Gastrocnemius medialis (tissue), 4 donors: ENCODE results near the gene ISLR2. TPM values are rescaled to one million over a fixed set of nuclear protein-coding genes. Genes with fewer than 3 reads are reported as not detected.

Experiments used
- ATAC-seq, 2 donors: fragments of 150-250 bp; one replicate each; pipeline ENCODE4 v1.9.1; 2016
- DNase-seq, 2 donors: peaks; one replicate each; pipeline ENCODE4 v3.0.0-alpha.2; 2019
- H3K27ac ChIP-seq, 4 donors: fragments of 200-600 bp; sonication (generic); 1 replicate in 1 of 4; 2 replicates in 3 of 4; pipeline ENCODE4 v1.5.1; 2016 to 2018; ENCODE audit warnings: mild to moderate bottlenecking in 2 of 4, moderate library complexity in 1 of 4
- H3K27me3 ChIP-seq, 3 donors: fragments of 200-600 bp; sonication (generic) in 2 of 3; 1 replicate in 1 of 3; 2 replicates in 2 of 3; pipeline versions ENCODE4 v1.5.1 to v1.6.0; 2016 to 2019; ENCODE audit warnings: mild to moderate bottlenecking in 1 of 3, moderate library complexity in 1 of 3
- H3K36me3 ChIP-seq, 2 donors: fragments of 200-600 bp; sonication (generic) in 1 of 2; one replicate each; pipeline ENCODE4 v1.5.1; 2017 to 2018
- H3K4me1 ChIP-seq, 2 donors: fragments of 200-600 bp; sonication (generic) in 1 of 2; one replicate each; pipeline ENCODE4 v1.5.1; 2016 to 2017; ENCODE audit warnings: mild to moderate bottlenecking in 2 of 2
- H3K4me3 ChIP-seq, 4 donors: fragments of 200-600 bp; sonication (generic) in 3 of 4; 1 replicate in 1 of 4; 2 replicates in 3 of 4; pipeline ENCODE4 v1.5.1; 2016 to 2019; ENCODE audit warnings: mild to moderate bottlenecking in 2 of 4
- H3K9me3 ChIP-seq, 3 donors: fragments of 200-600 bp; sonication (generic) in 2 of 3; 1 replicate in 1 of 3; 2 replicates in 2 of 3; pipeline ENCODE4 v1.5.1; 2016 to 2019
- CTCF ChIP-seq, 5 experiments: fragments of 450-650 bp in 3 of 5; fragments of 200-600 bp in 2 of 5; sonication (generic) in 2 of 5; IDR thresholded peaks in 4 of 5; conservative IDR thresholded peaks in 1 of 5; 1 replicate in 4 of 5; 2 replicates in 1 of 5; pipeline ENCODE4 v1.5.1; 2016 to 2019; ENCODE audit warnings: antibody characterized with exemption in 5 of 5, mild to moderate bottlenecking in 3 of 5, moderate library complexity in 3 of 5
- POLR2A ChIP-seq, 2 donors: fragments of 450-650 bp; IDR thresholded peaks; one replicate each; pipeline ENCODE4 v1.6.1; 2017; ENCODE audit warnings: antibody characterized with exemption in 2 of 2, mild to moderate bottlenecking in 2 of 2, moderate library complexity in 2 of 2
- in situ Hi-C, 4 donors: fragments of 200-750 bp; cut with MboI; loops; one replicate each; pipeline versions ENCODE4 v1.15.0 to v1.8.0; 2017; ENCODE audit warnings: low sequenced_read_pairs in 4 of 4
- intact Hi-C: fragments of 100-400 bp; cut with DNase I; formaldehyde crosslinking; loops from one replicate; pipeline ENCODE4 v1.15.1; 2023; ENCODE audit warnings: low total_unique reads
- total RNA-seq, 4 donors: library from RNA; depleted of rRNA; stranded (reverse); fragments of >200 nt; gene quantifications; one replicate each; pipeline versions ENCODE4 v1.1.0 to v1.2.3, GENCODE V29; 2016

Gene ISLR2
- total RNA-seq, 4 donors from 2014 or later, result 0.62 to 3.9 (median 2.0) TPM

- Histone ChIP-seq H3K27me3 (peaks cover 53 to 60% (median 58%) of the 10 kb centered on the region in 3 donors), H3K4me1 (peaks cover 6 to 22% of the 10 kb centered on the region in 2 donors), H3K9me3 (no peaks in the 10 kb centered on the region), H3K4me3 (peak overlapping the region; percentile 53 to 62 (median 55)), H3K27ac (peak overlapping the region; percentile 35 to 79 (median 70)), H3K36me3 (no peaks in the 10 kb centered on the region)
- ATAC-seq, result no peak
- in situ Hi-C loops (loop anchor here in 1 of 4 donors (10.0 kb wide), 1 partner anchor 168 kb away; no protein-coding TSS in a partner anchor), intact Hi-C loops (loop anchor here (5.0 kb wide), 1 partner anchor 36 kb away; the partner anchor contains the start of gene ISLR)
- TF ChIP-seq POLR2A (IDR thresholded peaks at IDR 0.05) (no peak), CTCF (IDR thresholded peaks at IDR 0.05 in 4 of 5, conservative IDR thresholded peaks at IDR 0.05 in 1 of 5) (no peak)
- no peak for DNase-seq
Observed at GRCh38 chr15:74136540-74136813, 6.1 kb downstream of the ISLR2 start.

- TF ChIP-seq POLR2A (IDR thresholded peaks at IDR 0.05) (no peak), CTCF (IDR thresholded peaks at IDR 0.05 in 4 of 5, conservative IDR thresholded peaks at IDR 0.05 in 1 of 5) (no peak)
- Histone ChIP-seq H3K4me3 (peak overlapping the region; percentile 53 to 62 (median 55)), H3K27me3 (peaks cover 49 to 58% (median 55%) of the 10 kb centered on the region in 3 donors), H3K4me1 (peaks cover 6 to 22% of the 10 kb centered on the region in 2 donors), H3K36me3 (no peaks in the 10 kb centered on the region), H3K9me3 (no peaks in the 10 kb centered on the region), H3K27ac (peak overlapping the region; percentile 35 to 79 (median 70))
- in situ Hi-C loops (loop anchor here in 1 of 4 donors (10.0 kb wide), 1 partner anchor 168 kb away; no protein-coding TSS in a partner anchor), intact Hi-C loops (loop anchor here (5.0 kb wide), 1 partner anchor 35 kb away; the partner anchor contains the start of gene ISLR)
- ATAC-seq, result peak; percentile 18 to 30
- DNase-seq, result no peak
Observed at GRCh38 chr15:74136814-74137536, 6.6 kb downstream of the ISLR2 start.

GRCh38 chr15:74137537-74137894 lies 7.1 kb downstream of the ISLR2 start:
- H3K27me3 ChIP-seq, result peaks cover 44 to 53% (median 49%) of the 10 kb centered on the region in 3 donors
- no peaks in the 10 kb centered on the region for H3K9me3 ChIP-seq
- ATAC-seq, result no peak
- in situ Hi-C loops, result loop anchor here in 1 of 4 donors (10.0 kb wide), 1 partner anchor 167 kb away; no protein-coding TSS in a partner anchor
- no peak overlapping the region for H3K27ac ChIP-seq
- DNase-seq, result no peak
- no peak for TF ChIP-seq POLR2A (IDR thresholded peaks at IDR 0.05)
- TF ChIP-seq CTCF (IDR thresholded peaks at IDR 0.05 in 4 of 5, conservative IDR thresholded peaks at IDR 0.05 in 1 of 5), result no peak
- peaks cover 6 to 22% of the 10 kb centered on the region in 2 donors for H3K4me1 ChIP-seq
- no peaks in the 10 kb centered on the region for H3K36me3 ChIP-seq
- H3K4me3 ChIP-seq, result no peak overlapping the region
- intact Hi-C loops, result loop anchor here (5.0 kb wide), 1 partner anchor 35 kb away; the partner anchor contains the start of gene ISLR

- in situ Hi-C loops, result loop anchor here in 1 of 4 donors (10.0 kb wide), 1 partner anchor 166 kb away; no protein-coding TSS in a partner anchor
- TF ChIP-seq CTCF (IDR thresholded peaks at IDR 0.05 in 4 of 5, conservative IDR thresholded peaks at IDR 0.05 in 1 of 5) (no peak), POLR2A (IDR thresholded peaks at IDR 0.05) (no peak)
Observed at GRCh38 chr15:74138642-74139041, 8.3 kb downstream of the ISLR2 start.

More at GRCh38 chr15:74138642-74139041, 8.3 kb downstream of the ISLR2 start:
- H3K36me3 ChIP-seq, result no peaks in the 10 kb centered on the region
- intact Hi-C loops, result loop anchor here (5.0 kb wide), 1 partner anchor 34 kb away; the partner anchor contains the start of gene ISLR
- DNase-seq (no peak), ATAC-seq (no peak)
- no peak overlapping the region for H3K4me3 ChIP-seq
- H3K27me3 ChIP-seq, result peaks cover 33 to 42% (median 38%) of the 10 kb centered on the region in 3 donors
- H3K9me3 ChIP-seq, result no peaks in the 10 kb centered on the region
- peaks cover 6 to 22% of the 10 kb centered on the region in 2 donors for H3K4me1 ChIP-seq
- H3K27ac ChIP-seq, result no peak overlapping the region
